Activated CD8-positive, alpha-beta memory T cell treated with anti-CD3 and anti-CD28 coated beads, Interleukin-2, amount 50 U/mL, for 24 hours (primary cell): Measurements from ENCODE around the gene ZCCHC10.
"Not testable (repeated sequence)": the region's sequence is repeated elsewhere in the genome, so short reads cannot be mapped to it uniquely, and the experiment has no call there.

Experiments used
- DNase-seq: peaks from one replicate; pipeline ENCODE4 v3.0.0-alpha.2; 2020; ENCODE audit errors: extremely low read depth

Gene ZCCHC10

GRCh38 chr5:132979367-132979940, 46.9 kb downstream of the ZCCHC10 start:
- DNase-seq: no peak

- DNase-seq: no peak
These were observed 49.5 kb downstream of the ZCCHC10 start for GRCh38 chr5:132976852-132977251.

- not testable (repeated sequence) for DNase-seq
These were observed 53.9 kb downstream of the ZCCHC10 start for GRCh38 chr5:132972436-132972828.

GRCh38 chr5:132971483-132972435, 54.6 kb downstream of the ZCCHC10 start:
- no peak for DNase-seq

- no peak for DNase-seq
These were observed 61.2 kb downstream of the ZCCHC10 start for GRCh38 chr5:132965120-132965519.

GRCh38 chr5:132963171-132964104, 62.9 kb downstream of the ZCCHC10 start, which contains the start of gene AFF4:
Gene AFF4 (minus strand): TSS chr5:132963634. CDS start chr5:132937189, 26,445 bp downstream.
- peak; percentile 75 for DNase-seq

- no peak for DNase-seq
These were observed 63.8 kb downstream of the ZCCHC10 start for GRCh38 chr5:132962429-132963021.

- DNase-seq: no peak
These were observed 64.5 kb downstream of the ZCCHC10 start for GRCh38 chr5:132961887-132962286.

- DNase-seq: not testable (repeated sequence)
These were observed 65.1 kb downstream of the ZCCHC10 start for GRCh38 chr5:132961123-132961815.

- DNase-seq: not testable (repeated sequence)
These were observed 70.1 kb downstream of the ZCCHC10 start for GRCh38 chr5:132956166-132956799.

GRCh38 chr5:132953710-132954109, 72.6 kb downstream of the ZCCHC10 start:
- no peak for DNase-seq

- no peak for DNase-seq
These were observed 73.5 kb downstream of the ZCCHC10 start for GRCh38 chr5:132952829-132953228.

GRCh38 chr5:132951897-132952296, 74.5 kb downstream of the ZCCHC10 start:
- DNase-seq: no peak

GRCh38 chr5:132949136-132949535, 77.2 kb downstream of the ZCCHC10 start:
- DNase-seq: no peak

- no peak for DNase-seq
These were observed 78.7 kb downstream of the ZCCHC10 start for GRCh38 chr5:132947671-132948070.
